ENCODE data around the gene VKORC1. TPM values are rescaled to one million over a fixed set of nuclear protein-coding genes. Genes with fewer than 3 reads are reported as not detected.

VKORC1 gene
- total RNA-seq, 2 experiments from 2014 or later, result 19.0 to 19.2 TPM

- H3K27me3 Mint-ChIP-seq, result no peaks in the 10 kb centered on the region
- Histone ChIP-seq H3K27ac (ENCODE audit: low read depth in 1 of 2, low read length in 2 of 2) (no peak overlapping the region), H3K4me3 (ENCODE audit: low read length) (no peak overlapping the region), H3K4me1 (ENCODE audit: insufficient read depth, low read length) (peaks cover 17% of the 10 kb centered on the region), H3K9me3 (ENCODE audit: control insufficient read depth in 1 of 2, insufficient read depth in 1 of 2, low read length in 2 of 2) (no peaks in the 10 kb centered on the region), H3K36me3 (ENCODE audit: insufficient read depth, low read length) (peaks cover 54% of the 10 kb centered on the region), H3K27me3 (ENCODE audit: control insufficient read depth in 1 of 2, insufficient read depth in 2 of 2, low read length in 2 of 2) (no peaks in the 10 kb centered on the region)
- H3K27ac Mint-ChIP-seq, result no peak overlapping the region
- no peak overlapping the region for H3K4me3 Mint-ChIP-seq
- CTCF ChIA-PET, result no interaction called here
- H3K36me3 Mint-ChIP-seq (ENCODE audit: low read depth), result peaks cover 60% of the 10 kb centered on the region
- H3K9me3 Mint-ChIP-seq, result no peaks in the 10 kb centered on the region
- intact Hi-C loops (cut with DNase I, micrococcal nuclease), result no loop called here
- no peak for ATAC-seq (ENCODE audit: poor library complexity)
- no peaks in the 10 kb centered on the region for H3K4me1 Mint-ChIP-seq (ENCODE audit: low read depth)
- DNase-seq, result no peak
- POLR2A ChIA-PET, result interaction anchor here (1.5 kb wide), 1 partner anchor 11 kb away, joined by 7 read pairs; no protein-coding TSS in a partner anchor
- no peak for TF ChIP-seq CTCF (IDR thresholded peaks at IDR 0.05)
These were observed 36.8 kb upstream of the VKORC1 start for GRCh38 chr16:31131416-31131815.

GRCh38 chr16:31130899-31131298, 36.3 kb upstream of the VKORC1 start:
- Histone ChIP-seq H3K9me3 (ENCODE audit: control insufficient read depth in 1 of 2, insufficient read depth in 1 of 2, low read length in 2 of 2) (no peaks in the 10 kb centered on the region), H3K4me3 (ENCODE audit: low read length) (no peak overlapping the region), H3K27me3 (ENCODE audit: control insufficient read depth in 1 of 2, insufficient read depth in 2 of 2, low read length in 2 of 2) (no peaks in the 10 kb centered on the region), H3K36me3 (ENCODE audit: insufficient read depth, low read length) (peaks cover 54% of the 10 kb centered on the region), H3K4me1 (ENCODE audit: insufficient read depth, low read length) (peaks cover 17% of the 10 kb centered on the region), H3K27ac (ENCODE audit: low read depth in 1 of 2, low read length in 2 of 2) (no peak overlapping the region)
- Mint-ChIP-seq H3K4me1 (ENCODE audit: low read depth) (peaks cover 4% of the 10 kb centered on the region), H3K9me3 (no peaks in the 10 kb centered on the region), H3K4me3 (no peak overlapping the region), H3K36me3 (ENCODE audit: low read depth) (peaks cover 65% of the 10 kb centered on the region), H3K27me3 (no peaks in the 10 kb centered on the region), H3K27ac (no peak overlapping the region)
- ATAC-seq (ENCODE audit: poor library complexity), result no peak
- intact Hi-C loops (cut with DNase I, micrococcal nuclease), result no loop called here
- no peak for DNase-seq
- ChIA-PET CTCF (interaction anchor here (1.7 kb wide), 1 partner anchor 11 kb away, joined by 4 read pairs; no protein-coding TSS in a partner anchor), POLR2A (interaction anchor here (1.5 kb wide), 1 partner anchor 11 kb away, joined by 7 read pairs; no protein-coding TSS in a partner anchor)
- TF ChIP-seq CTCF (IDR thresholded peaks at IDR 0.05), result no peak

- Mint-ChIP-seq H3K4me3 (no peak overlapping the region), H3K36me3 (ENCODE audit: low read depth) (peaks cover 69% of the 10 kb centered on the region), H3K27me3 (no peaks in the 10 kb centered on the region), H3K27ac (no peak overlapping the region), H3K4me1 (ENCODE audit: low read depth) (peaks cover 6% of the 10 kb centered on the region), H3K9me3 (no peaks in the 10 kb centered on the region)
- no peak overlapping the region for H3K27ac ChIP-seq (ENCODE audit: low read depth in 1 of 2, low read length in 2 of 2)
- ChIA-PET CTCF (interaction anchor here (1.7 kb wide), 1 partner anchor 12 kb away, joined by 4 read pairs; no protein-coding TSS in a partner anchor), POLR2A (interaction anchor here (1.5 kb wide), 1 partner anchor 12 kb away, joined by 7 read pairs; no protein-coding TSS in a partner anchor)
- peaks cover 54% of the 10 kb centered on the region for H3K36me3 ChIP-seq (ENCODE audit: insufficient read depth, low read length)
- H3K4me1 ChIP-seq (ENCODE audit: insufficient read depth, low read length), result peaks cover 17% of the 10 kb centered on the region
- no peak overlapping the region for H3K4me3 ChIP-seq (ENCODE audit: low read length)
- intact Hi-C loops (cut with DNase I, micrococcal nuclease), result no loop called here
- no peak for DNase-seq
- H3K9me3 ChIP-seq (ENCODE audit: control insufficient read depth in 1 of 2, insufficient read depth in 1 of 2, low read length in 2 of 2), result no peaks in the 10 kb centered on the region
- ATAC-seq (ENCODE audit: poor library complexity), result no peak
- TF ChIP-seq CTCF (IDR thresholded peaks at IDR 0.05), result no peak
- no peaks in the 10 kb centered on the region for H3K27me3 ChIP-seq (ENCODE audit: control insufficient read depth in 1 of 2, insufficient read depth in 2 of 2, low read length in 2 of 2)
These were observed 35.8 kb upstream of the VKORC1 start for GRCh38 chr16:31130336-31130891.

Data from CD4-positive, alpha-beta T cell (primary cell).